ENCODE data around the gene TENT4A. TPM values are rescaled to one million over a fixed set of nuclear protein-coding genes. Genes with fewer than 3 reads are reported as not detected.

The TENT4A gene
- total RNA-seq, 1 experiment from 2014 or later: 25.6 TPM

- Histone ChIP-seq H3K79me1 (ENCODE audit: insufficient read depth, low read depth, low read length, poor library complexity, severe bottlenecking) (no peaks in the 10 kb centered on the region), H2BK20ac (ENCODE audit: low read depth, low read length, poor library complexity, severe bottlenecking) (no peak overlapping the region), H2AK5ac (ENCODE audit: insufficient read length, low read length) (no peak overlapping the region), H3K27me3 (ENCODE audit: insufficient read depth, low read length) (no peaks in the 10 kb centered on the region), H2BK120ac (ENCODE audit: low read depth, low read length, poor library complexity, severe bottlenecking) (no peak overlapping the region), H3K14ac (ENCODE audit: insufficient read depth, low read length) (no peak overlapping the region), H3K56ac (ENCODE audit: insufficient read length, low read depth, low read length) (no peak overlapping the region), H3T11ph (ENCODE audit: low read length) (no peak overlapping the region), H2AFZ (ENCODE audit: low read length) (no peak overlapping the region), H4K20me1 (ENCODE audit: control insufficient read depth, insufficient read depth, insufficient read length) (no peaks in the 10 kb centered on the region), H3K9ac (ENCODE audit: extremely low read depth, insufficient read length, low read length) (no peak overlapping the region), H3K9me3 (ENCODE audit: control insufficient read depth, low read depth, low read length) (no peaks in the 10 kb centered on the region), H2BK5ac (ENCODE audit: insufficient read length, low read length) (no peak overlapping the region), H3K18ac (ENCODE audit: insufficient read length, low read depth, low read length) (no peak overlapping the region), H2BK15ac (ENCODE audit: low read depth, low read length) (no peak overlapping the region), H3K27ac (ENCODE audit: insufficient read length, low read depth, low read length) (no peak overlapping the region), H3K23me2 (ENCODE audit: insufficient read length, low read depth, low read length, poor library complexity, severe bottlenecking) (no peaks in the 10 kb centered on the region), H4K5ac (ENCODE audit: insufficient read length, low read depth, low read length) (no peak overlapping the region), H3K23ac (ENCODE audit: insufficient read length, low read depth, low read length) (no peak overlapping the region), H3K4ac (ENCODE audit: low read depth, low read length) (no peak overlapping the region), H3K4me1 (ENCODE audit: insufficient read depth, low read length) (no peaks in the 10 kb centered on the region), H4K91ac (ENCODE audit: insufficient read length, low read depth, low read length) (no peak overlapping the region), H2BK12ac (ENCODE audit: insufficient read length, low read depth, low read length) (no peak overlapping the region), H4K8ac (replicated peaks; ENCODE audit: insufficient read length, low read depth, low read length) (no peak overlapping the region), H3K79me2 (ENCODE audit: insufficient read depth, low read length) (no peaks in the 10 kb centered on the region), H3K4me2 (ENCODE audit: insufficient read depth, insufficient read length, low read length) (no peak overlapping the region)
- TF ChIP-seq, protein P1, sequence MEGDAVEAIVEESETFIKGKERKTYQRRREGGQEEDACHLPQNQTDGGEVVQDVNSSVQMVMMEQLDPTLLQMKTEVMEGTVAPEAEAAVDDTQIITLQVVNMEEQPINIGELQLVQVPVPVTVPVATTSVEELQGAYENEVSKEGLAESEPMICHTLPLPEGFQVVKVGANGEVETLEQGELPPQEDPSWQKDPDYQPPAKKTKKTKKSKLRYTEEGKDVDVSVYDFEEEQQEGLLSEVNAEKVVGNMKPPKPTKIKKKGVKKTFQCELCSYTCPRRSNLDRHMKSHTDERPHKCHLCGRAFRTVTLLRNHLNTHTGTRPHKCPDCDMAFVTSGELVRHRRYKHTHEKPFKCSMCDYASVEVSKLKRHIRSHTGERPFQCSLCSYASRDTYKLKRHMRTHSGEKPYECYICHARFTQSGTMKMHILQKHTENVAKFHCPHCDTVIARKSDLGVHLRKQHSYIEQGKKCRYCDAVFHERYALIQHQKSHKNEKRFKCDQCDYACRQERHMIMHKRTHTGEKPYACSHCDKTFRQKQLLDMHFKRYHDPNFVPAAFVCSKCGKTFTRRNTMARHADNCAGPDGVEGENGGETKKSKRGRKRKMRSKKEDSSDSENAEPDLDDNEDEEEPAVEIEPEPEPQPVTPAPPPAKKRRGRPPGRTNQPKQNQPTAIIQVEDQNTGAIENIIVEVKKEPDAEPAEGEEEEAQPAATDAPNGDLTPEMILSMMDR (conservative IDR thresholded peaks at IDR 0.05): peak; percentile 25; the same call in 1 of the 3 replicates
- Mint-ChIP-seq H3K36me3 (ENCODE audit: insufficient read depth in 1 of 3, low read depth in 3 of 3) (peaks cover 17 to 36% (median 28%) of the 10 kb centered on the region in 3 experiments; a peak in 6 of 7 replicates), H3K27ac (no peak overlapping the region; a peak in 1 of 7 replicates), H3K9me3 (no peaks in the 10 kb centered on the region; a peak in 1 of 5 replicates), H3K4me1 (no peaks in the 10 kb centered on the region), H3K27me3 (ENCODE audit: low read depth) (no peaks in the 10 kb centered on the region), H3K4me3 (no peak overlapping the region)
- DNase-seq: peak; percentile 56
- no CpG with 5 or more reads among the region's 9 CpGs for WGBS (ENCODE audit: extremely low coverage, insufficient read length, low lambda C conversion rate)
These were observed 46.2 kb downstream of the TENT4A start for GRCh38 chr5:6759401-6759800.
